GM18867 (cell line): ENCODE data around the gene DDX31.
A peak's percentile ranks its signal among the peaks of the same experiment; 100 is the strongest.

Experiments
- ATAC-seq: cut with Tn5 transposase; IDR thresholded peaks from one replicate; pipeline ENCODE4 v1.9.1; 2021; ENCODE audit warnings: mild to moderate bottlenecking, moderate library complexity; ENCODE audit not compliant: unreplicated experiment

Gene DDX31

DNA sequence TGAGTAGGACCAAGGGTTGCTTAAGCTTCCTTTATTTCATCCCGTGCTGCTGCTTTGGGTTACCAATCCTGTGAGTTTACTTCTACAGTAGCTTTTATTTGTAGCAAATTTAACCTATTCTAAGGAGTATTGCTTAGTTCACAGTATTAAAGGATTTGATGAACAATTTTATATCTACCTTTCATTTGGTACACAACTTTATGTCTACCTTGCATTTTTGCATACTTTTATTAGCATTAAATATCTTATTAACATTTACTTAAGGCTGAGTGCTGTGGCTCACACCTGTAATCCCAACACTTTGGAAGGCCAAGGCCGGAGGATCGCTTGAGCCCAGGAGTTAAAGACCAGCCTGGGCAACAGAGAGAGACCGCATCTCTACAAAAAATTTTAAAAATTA, 4.7 kb upstream of the DDX31 start:
- ATAC-seq, result no peak

- ATAC-seq, result no peak
Observed at GRCh38 chr9:132673355-132673754, 3.6 kb upstream of the DDX31 start.

- no peak for ATAC-seq
Observed at GRCh38 chr9:132672413-132672690, 2.6 kb upstream of the DDX31 start.

GRCh38 chr9:132671620-132672412, 2.0 kb upstream of the DDX31 start:
- no peak for ATAC-seq

- ATAC-seq, result peak; percentile 47
Observed at GRCh38 chr9:132670457-132671391, 941 bp upstream of the DDX31 start, which contains the start of gene GTF3C4. GTF3C4 (plus strand) TSS chr9:132670464; CDS start chr9:132670599, 135 bp downstream.

- ATAC-seq, result no peak
Observed at GRCh38 chr9:132669319-132669697, 475 bp downstream of the DDX31 start.

DNA sequence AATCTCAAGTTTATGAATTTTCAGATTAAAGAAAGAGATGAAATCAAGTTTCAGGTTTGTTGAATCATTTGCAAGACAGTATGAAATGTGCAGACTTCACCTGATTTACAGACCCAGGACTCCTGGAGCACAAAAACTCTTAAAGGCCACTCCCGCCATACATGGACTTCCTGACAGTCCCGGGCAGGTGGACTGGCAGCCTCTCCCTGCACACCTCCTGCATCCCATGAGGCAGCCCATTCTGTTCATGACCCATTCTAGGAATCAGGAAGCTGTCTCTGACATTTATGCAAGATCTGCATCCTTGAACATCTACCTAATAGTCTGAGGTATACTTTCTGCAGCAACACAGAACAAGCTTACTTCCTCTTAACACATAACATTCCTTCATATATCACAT, 5.9 kb downstream of the DDX31 start:
- no peak for ATAC-seq

DNA sequence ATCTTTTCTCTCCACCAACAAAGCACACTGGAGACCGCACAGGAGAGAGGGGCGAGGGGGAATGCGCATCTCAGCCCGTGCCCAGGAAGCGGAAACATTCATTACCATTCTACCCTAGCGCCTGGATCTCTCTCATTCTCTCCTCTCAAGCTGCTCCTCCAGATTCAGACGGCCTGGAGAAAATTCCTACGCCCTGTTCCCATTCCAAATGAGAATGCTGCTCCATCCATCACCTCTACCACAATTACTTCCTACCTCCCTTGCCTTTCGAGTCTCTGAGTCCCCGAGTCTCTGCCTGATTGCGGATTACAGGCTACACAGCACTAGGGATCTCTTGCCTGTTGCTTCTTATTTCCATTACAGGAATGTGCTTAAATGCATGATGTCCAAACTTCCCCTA, 6.7 kb downstream of the DDX31 start:
- ATAC-seq, result no peak

DNA sequence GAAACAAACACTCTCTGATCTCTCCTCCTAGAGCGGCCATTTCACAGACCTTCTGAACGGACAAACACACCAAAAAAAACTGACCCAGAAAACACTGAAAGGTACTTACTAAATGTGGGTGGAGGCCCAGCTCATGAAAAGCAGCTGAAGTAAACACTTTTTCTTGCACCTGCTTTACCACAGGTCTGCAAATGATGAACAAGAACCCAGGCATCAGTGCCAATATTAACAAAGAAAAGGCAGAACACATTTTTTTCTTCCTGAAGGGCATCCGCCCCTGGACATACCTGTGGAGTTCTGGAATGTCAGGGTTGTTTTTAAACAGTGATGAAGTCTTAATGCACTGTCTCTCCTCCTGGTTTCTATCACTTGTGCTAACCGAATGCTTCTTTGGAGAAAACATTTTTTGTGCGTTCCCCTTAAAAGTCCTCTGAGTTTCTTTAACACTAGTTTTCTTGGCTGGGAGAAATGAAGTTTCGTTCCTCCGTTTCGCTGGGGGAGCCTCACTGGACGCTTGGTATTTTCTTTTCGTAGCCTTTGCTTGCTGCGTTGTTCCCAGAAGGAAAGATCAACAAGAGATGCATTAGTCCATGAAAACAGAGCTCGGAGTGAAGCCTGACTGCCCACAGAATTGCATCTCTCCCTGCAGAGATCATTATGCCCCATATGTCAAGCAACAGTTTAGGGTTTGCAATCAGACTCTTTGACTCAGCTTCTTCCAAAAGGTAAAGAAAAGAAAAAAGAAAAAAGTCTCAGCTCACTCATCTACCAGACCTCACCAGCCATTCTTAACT, 7.4 kb downstream of the DDX31 start:
- no peak for ATAC-seq

- no peak for ATAC-seq
Observed at GRCh38 chr9:132656299-132656698, 13.5 kb downstream of the DDX31 start.

- ATAC-seq, result no peak
Observed at GRCh38 chr9:132651259-132651658, 18.5 kb downstream of the DDX31 start.

DNA sequence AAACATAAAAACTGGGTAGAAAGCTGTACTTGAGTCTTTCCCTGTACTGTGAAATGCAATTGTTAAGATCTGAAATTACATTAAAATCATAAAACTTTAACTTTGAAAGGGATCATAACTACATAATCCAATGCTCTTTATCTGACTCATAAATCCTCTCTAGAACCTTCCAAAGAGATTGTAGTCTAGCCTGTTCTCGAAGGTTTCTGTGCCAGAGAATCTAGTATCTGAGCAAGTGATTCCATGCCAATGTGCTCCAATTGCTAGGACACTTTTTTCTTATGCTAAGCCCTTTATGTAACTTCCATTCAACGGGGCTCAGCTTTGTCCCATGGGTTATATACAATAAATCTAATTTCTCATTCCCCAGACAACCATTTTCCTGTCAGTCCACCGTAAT, 21.1 kb downstream of the DDX31 start:
- ATAC-seq, result no peak

DNA sequence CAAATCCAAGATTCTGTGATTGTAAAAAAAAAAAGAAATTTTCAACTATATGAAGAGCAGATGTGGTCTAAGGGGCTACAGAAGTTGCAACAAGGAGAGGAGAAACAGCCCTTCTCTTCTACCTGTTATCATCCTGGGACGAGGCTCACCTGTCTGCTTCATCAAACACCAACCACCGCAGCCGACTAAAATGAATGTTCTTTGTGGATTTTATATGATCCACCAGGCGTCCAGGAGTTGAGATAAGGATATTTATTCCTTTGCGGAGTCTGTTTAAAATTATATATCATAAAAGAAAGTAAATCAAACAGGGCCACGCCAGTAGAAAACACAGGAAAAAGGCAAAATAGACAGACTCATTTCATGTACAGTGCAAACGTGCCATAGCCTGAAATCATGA, 21.5 kb downstream of the DDX31 start:
- ATAC-seq, result no peak

DNA sequence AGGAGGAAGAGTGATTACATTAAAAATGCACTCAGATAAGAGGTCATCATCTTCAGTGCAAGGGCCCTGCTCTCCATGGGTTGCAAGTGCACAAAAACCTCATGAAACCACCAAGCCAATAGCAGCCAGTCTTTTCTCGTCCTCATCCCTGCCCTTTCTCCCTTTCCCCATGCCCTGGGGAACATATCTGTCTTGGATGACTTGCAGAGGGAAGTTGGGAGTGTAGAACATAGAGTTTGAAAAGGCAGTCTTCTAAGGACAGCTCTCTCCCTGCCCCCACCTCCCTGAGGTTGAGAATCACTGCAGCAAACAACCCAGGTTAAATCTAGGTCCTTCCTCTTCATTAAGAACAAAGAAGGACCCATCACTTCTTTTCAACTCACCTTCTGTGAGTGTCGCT, 22.0 kb downstream of the DDX31 start:
- no peak for ATAC-seq

DNA sequence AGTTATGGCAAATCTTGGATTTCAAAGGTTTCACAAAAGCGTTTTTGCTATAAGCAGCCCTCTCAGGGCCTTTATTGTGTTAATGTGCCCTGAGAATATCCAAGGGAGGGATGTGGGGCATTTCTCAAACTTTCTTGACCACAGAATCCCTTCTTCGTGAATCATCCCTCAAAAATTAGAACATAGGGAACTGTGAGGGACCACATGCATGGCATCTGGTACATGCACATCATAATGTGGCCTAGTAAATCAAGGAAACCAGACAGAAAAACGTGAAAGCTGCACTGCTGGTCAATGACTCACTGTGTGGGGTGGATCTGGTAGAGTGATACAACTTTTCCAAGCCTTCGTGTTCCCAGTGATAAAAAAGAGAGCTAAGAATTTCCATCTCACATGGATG, 22.4 kb downstream of the DDX31 start:
- ATAC-seq, result no peak

GRCh38 chr9:132646726-132647125, 23.1 kb downstream of the DDX31 start:
- ATAC-seq, result no peak

DNA sequence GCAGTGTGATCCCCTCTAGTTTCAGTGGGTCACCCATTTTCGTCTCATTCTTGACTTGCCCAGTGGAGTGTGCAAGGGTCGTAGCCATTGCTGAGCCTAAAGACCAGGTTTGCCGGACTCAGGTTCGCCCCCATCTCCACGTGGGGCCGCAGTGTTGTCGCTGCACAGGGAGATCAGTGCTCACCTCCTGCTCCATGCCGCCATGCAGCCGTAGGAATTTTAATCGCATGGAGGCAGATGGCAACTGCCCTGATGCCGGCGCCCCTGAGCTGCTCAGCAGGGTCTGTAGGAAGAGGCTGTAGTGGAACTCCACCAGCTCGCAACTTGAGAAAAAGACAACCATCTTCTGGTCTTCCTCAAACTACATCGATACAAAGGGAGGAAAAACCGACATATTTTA, 24.1 kb downstream of the DDX31 start:
- ATAC-seq, result no peak

DNA sequence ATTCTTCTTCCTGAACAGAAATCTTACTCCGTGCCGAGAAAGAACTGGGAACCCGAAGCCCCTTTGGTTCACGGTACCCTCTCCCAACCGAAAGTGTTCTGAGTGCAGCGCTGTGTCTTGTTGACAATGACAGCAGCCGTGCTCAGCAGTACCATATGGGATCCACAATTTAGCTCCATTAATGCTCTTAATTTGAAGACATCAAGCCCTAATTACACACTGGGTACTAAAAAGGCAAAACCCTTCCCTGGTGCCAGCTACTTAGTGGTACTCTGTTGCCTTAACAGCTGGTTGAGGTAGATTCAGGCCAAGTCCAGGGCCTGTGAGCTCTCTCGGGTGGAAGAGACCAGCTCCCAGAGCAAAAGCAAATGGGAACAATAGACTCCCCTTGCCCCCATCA, 24.5 kb downstream of the DDX31 start:
- no peak for ATAC-seq

GRCh38 chr9:132644251-132644650, 25.5 kb downstream of the DDX31 start:
- ATAC-seq, result no peak

GRCh38 chr9:132641216-132641615, 28.6 kb downstream of the DDX31 start:
- ATAC-seq, result no peak

DNA sequence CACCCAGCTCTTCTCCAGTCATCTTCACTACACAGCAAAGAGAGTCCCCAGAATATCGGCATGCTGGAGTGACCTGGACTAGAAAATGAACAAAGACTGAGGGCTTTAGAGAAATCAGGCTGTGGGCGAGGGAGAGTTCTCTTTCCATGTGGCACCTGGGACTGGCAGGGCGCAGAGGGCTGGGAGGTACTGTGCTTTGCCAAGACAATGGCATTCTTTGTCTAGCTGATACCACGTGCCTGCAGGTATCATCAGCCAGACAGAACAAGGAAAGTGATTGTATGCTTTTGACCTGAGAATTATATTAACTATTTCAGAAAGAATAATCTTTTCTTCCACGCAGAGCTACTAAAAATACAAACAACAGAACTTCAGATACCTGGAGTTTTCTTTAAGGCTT, 30.5 kb downstream of the DDX31 start:
- ATAC-seq, result no peak
